WTC11 (cell line): Measurements from ENCODE around the gene TMEM132E.

Experiments
- ATF1 ChIP-seq: sonication (generic); formaldehyde crosslinking; IDR thresholded peaks from 2 replicates; pipeline ENCODE4 v1.8.1; 2023; ENCODE audit warnings: mild to moderate bottlenecking, moderate library complexity, missing genetic modification reagents
- CBFB ChIP-seq: sonication (generic); formaldehyde crosslinking; IDR thresholded peaks from 2 replicates; pipeline ENCODE4 v1.8.1; 2022; ENCODE audit warnings: mild to moderate bottlenecking, low read depth, missing genetic modification reagents
- JUN ChIP-seq: sonication (generic); formaldehyde crosslinking; IDR thresholded peaks from 2 replicates; pipeline ENCODE4 v1.8.0; 2023; ENCODE audit warnings: mild to moderate bottlenecking, missing genetic modification reagents
- KAT7 ChIP-seq: sonication (generic); formaldehyde crosslinking; IDR thresholded peaks from 2 replicates; pipeline ENCODE4 v1.8.1; 2023; ENCODE audit warnings: missing genetic modification reagents, mild to moderate bottlenecking, borderline replicate concordance
- NFE2L1 ChIP-seq: sonication (generic); formaldehyde crosslinking; IDR thresholded peaks from 2 replicates; pipeline ENCODE4 v1.8.1; 2023; ENCODE audit warnings: missing genetic modification reagents
- NR2C2 ChIP-seq: sonication (generic); formaldehyde crosslinking; IDR thresholded peaks from 2 replicates; pipeline ENCODE4 v1.8.0; 2022; ENCODE audit warnings: mild to moderate bottlenecking, missing genetic modification reagents
- ZNF396 ChIP-seq: fragments of 250-450 bp; sonication (Bioruptor Pico); IDR thresholded peaks from 2 replicates; pipeline ENCODE4 v1.8.0; 2021; ENCODE audit warnings: mild to moderate bottlenecking, moderate library complexity, borderline replicate concordance
- TF ChIP-seq, protein P1 (sequence below): fragments of 200-600 bp; IDR thresholded peaks from 2 replicates; pipeline ENCODE4 v1.8.0; 2022; ENCODE audit warnings: antibody characterized with exemption
- TF ChIP-seq, protein P2 (sequence below): sonication (generic); formaldehyde crosslinking; IDR thresholded peaks from 2 replicates; pipeline ENCODE4 v1.8.0; 2022; ENCODE audit warnings: mild to moderate bottlenecking, missing genetic modification reagents
- TF ChIP-seq, protein P3 (sequence below): sonication (generic); formaldehyde crosslinking; IDR thresholded peaks from 2 replicates; pipeline ENCODE4 v1.8.1; 2023; ENCODE audit warnings: mild to moderate bottlenecking, missing genetic modification reagents, moderate library complexity
- TF ChIP-seq, protein P4 (sequence below): sonication (generic); formaldehyde crosslinking; conservative IDR thresholded peaks from 2 replicates; pipeline ENCODE4 v1.8.1; 2023; ENCODE audit warnings: mild to moderate bottlenecking, low read depth, missing genetic modification reagents, moderate library complexity
- TF ChIP-seq, protein P5 (sequence below): sonication (generic); formaldehyde crosslinking; conservative IDR thresholded peaks from 2 replicates; pipeline ENCODE4 v1.8.1; 2022; ENCODE audit warnings: mild to moderate bottlenecking, missing genetic modification reagents
- TF ChIP-seq, protein P6 (sequence below): sonication (generic); formaldehyde crosslinking; IDR thresholded peaks from 2 replicates; pipeline ENCODE4 v1.8.1; 2022; ENCODE audit warnings: mild to moderate bottlenecking, missing genetic modification reagents, moderate library complexity, borderline replicate concordance
- TF ChIP-seq, protein P7 (sequence below): sonication (generic); formaldehyde crosslinking; IDR thresholded peaks from 2 replicates; pipeline ENCODE4 v1.8.1; 2023; ENCODE audit warnings: mild to moderate bottlenecking, missing genetic modification reagents

DNA sequence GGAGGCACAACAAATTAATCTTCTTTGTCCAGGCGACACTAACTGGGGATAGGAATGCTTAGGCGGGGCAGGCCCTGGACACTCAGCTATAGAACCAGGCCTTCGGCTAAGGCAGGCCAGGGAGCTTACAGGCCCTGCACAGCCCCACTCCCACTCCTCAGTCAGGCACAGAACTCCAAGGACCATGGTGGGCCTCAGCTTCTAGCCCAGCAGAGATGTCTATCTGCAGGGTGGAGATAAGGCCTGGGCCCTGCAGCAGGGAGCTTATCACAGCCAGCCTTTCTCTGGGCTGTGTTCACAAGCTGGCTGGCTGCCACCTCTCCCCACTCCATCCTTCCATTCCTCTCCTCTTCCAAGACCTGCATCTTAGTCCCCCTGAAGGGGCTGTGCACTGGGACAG, 68.1 kb downstream of the TMEM132E start:
- TF ChIP-seq, protein P1, sequence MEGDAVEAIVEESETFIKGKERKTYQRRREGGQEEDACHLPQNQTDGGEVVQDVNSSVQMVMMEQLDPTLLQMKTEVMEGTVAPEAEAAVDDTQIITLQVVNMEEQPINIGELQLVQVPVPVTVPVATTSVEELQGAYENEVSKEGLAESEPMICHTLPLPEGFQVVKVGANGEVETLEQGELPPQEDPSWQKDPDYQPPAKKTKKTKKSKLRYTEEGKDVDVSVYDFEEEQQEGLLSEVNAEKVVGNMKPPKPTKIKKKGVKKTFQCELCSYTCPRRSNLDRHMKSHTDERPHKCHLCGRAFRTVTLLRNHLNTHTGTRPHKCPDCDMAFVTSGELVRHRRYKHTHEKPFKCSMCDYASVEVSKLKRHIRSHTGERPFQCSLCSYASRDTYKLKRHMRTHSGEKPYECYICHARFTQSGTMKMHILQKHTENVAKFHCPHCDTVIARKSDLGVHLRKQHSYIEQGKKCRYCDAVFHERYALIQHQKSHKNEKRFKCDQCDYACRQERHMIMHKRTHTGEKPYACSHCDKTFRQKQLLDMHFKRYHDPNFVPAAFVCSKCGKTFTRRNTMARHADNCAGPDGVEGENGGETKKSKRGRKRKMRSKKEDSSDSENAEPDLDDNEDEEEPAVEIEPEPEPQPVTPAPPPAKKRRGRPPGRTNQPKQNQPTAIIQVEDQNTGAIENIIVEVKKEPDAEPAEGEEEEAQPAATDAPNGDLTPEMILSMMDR: no peak
- TF ChIP-seq, protein P2, sequence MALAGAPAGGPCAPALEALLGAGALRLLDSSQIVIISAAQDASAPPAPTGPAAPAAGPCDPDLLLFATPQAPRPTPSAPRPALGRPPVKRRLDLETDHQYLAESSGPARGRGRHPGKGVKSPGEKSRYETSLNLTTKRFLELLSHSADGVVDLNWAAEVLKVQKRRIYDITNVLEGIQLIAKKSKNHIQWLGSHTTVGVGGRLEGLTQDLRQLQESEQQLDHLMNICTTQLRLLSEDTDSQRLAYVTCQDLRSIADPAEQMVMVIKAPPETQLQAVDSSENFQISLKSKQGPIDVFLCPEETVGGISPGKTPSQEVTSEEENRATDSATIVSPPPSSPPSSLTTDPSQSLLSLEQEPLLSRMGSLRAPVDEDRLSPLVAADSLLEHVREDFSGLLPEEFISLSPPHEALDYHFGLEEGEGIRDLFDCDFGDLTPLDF: no peak
- no peak for TF ChIP-seq ZNF396
- TF ChIP-seq, protein P3, sequence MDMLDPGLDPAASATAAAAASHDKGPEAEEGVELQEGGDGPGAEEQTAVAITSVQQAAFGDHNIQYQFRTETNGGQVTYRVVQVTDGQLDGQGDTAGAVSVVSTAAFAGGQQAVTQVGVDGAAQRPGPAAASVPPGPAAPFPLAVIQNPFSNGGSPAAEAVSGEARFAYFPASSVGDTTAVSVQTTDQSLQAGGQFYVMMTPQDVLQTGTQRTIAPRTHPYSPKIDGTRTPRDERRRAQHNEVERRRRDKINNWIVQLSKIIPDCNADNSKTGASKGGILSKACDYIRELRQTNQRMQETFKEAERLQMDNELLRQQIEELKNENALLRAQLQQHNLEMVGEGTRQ (CRISPR knock-in tag): no peak
- no peak for TF ChIP-seq NFE2L1
- no peak for TF ChIP-seq JUN (CRISPR knock-in tag)
- TF ChIP-seq, protein P4, sequence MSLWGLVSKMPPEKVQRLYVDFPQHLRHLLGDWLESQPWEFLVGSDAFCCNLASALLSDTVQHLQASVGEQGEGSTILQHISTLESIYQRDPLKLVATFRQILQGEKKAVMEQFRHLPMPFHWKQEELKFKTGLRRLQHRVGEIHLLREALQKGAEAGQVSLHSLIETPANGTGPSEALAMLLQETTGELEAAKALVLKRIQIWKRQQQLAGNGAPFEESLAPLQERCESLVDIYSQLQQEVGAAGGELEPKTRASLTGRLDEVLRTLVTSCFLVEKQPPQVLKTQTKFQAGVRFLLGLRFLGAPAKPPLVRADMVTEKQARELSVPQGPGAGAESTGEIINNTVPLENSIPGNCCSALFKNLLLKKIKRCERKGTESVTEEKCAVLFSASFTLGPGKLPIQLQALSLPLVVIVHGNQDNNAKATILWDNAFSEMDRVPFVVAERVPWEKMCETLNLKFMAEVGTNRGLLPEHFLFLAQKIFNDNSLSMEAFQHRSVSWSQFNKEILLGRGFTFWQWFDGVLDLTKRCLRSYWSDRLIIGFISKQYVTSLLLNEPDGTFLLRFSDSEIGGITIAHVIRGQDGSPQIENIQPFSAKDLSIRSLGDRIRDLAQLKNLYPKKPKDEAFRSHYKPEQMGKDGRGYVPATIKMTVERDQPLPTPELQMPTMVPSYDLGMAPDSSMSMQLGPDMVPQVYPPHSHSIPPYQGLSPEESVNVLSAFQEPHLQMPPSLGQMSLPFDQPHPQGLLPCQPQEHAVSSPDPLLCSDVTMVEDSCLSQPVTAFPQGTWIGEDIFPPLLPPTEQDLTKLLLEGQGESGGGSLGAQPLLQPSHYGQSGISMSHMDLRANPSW (CRISPR knock-in tag): no peak
- TF ChIP-seq, protein P5, sequence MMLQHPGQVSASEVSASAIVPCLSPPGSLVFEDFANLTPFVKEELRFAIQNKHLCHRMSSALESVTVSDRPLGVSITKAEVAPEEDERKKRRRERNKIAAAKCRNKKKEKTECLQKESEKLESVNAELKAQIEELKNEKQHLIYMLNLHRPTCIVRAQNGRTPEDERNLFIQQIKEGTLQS (CRISPR knock-in tag): no peak
- TF ChIP-seq ATF1 (CRISPR knock-in tag): no peak
- no peak for TF ChIP-seq NR2C2 (CRISPR knock-in tag)
- TF ChIP-seq, protein P6, sequence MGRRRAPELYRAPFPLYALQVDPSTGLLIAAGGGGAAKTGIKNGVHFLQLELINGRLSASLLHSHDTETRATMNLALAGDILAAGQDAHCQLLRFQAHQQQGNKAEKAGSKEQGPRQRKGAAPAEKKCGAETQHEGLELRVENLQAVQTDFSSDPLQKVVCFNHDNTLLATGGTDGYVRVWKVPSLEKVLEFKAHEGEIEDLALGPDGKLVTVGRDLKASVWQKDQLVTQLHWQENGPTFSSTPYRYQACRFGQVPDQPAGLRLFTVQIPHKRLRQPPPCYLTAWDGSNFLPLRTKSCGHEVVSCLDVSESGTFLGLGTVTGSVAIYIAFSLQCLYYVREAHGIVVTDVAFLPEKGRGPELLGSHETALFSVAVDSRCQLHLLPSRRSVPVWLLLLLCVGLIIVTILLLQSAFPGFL: no peak
- no peak for TF ChIP-seq KAT7
- TF ChIP-seq, protein P7, sequence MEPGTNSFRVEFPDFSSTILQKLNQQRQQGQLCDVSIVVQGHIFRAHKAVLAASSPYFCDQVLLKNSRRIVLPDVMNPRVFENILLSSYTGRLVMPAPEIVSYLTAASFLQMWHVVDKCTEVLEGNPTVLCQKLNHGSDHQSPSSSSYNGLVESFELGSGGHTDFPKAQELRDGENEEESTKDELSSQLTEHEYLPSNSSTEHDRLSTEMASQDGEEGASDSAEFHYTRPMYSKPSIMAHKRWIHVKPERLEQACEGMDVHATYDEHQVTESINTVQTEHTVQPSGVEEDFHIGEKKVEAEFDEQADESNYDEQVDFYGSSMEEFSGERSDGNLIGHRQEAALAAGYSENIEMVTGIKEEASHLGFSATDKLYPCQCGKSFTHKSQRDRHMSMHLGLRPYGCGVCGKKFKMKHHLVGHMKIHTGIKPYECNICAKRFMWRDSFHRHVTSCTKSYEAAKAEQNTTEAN (CRISPR knock-in tag): no peak
- no peak for TF ChIP-seq CBFB (CRISPR knock-in tag)
